GM23338 (cell line): ENCODE measurements around the gene DFFB. TPM values are rescaled to one million over a fixed set of nuclear protein-coding genes. Genes with fewer than 3 reads are reported as not detected.

Experiments
- ATAC-seq: fragments of 200-7000 bp; cut with Tn5 transposase; 3 replicates; pipeline ENCODE4 v1.9.1; 2020
- DNase-seq: peaks from one replicate; pipeline ENCODE4 v3.0.0-alpha.2; 2015; ENCODE audit warnings: low spot score
- H2AFZ ChIP-seq: fragments of 200-600 bp; sonication (generic); 2 replicates; pipeline ENCODE4 v1.8.0; 2016; ENCODE audit warnings: antibody characterized with exemption, mild to moderate bottlenecking, moderate library complexity
- H3F3A ChIP-seq: fragments of 200-600 bp; sonication (generic); replicated peaks from 2 replicates; pipeline ENCODE4 v1.8.0; 2017; ENCODE audit warnings: antibody characterized with exemption, mixed run types, low read depth
- H3K27ac ChIP-seq: fragments of 200-600 bp; sonication (generic); 2 replicates; pipeline ENCODE4 v1.6.1; 2016; ENCODE audit warnings: low read depth
- H3K27me3 ChIP-seq: fragments of 200-600 bp; sonication (generic); 2 replicates; pipeline ENCODE4 v1.8.0; 2016; ENCODE audit warnings: mild to moderate bottlenecking, mixed run types, moderate library complexity; ENCODE audit not compliant: insufficient read depth
- H3K36me3 ChIP-seq: fragments of 200-600 bp; sonication (generic); 2 replicates; pipeline ENCODE4 v1.8.0; 2016; ENCODE audit warnings: mild to moderate bottlenecking; ENCODE audit not compliant: insufficient read depth
- H3K4me1 ChIP-seq: fragments of 200-600 bp; sonication (generic); 2 replicates; pipeline ENCODE4 v1.8.0; 2016; ENCODE audit warnings: mild to moderate bottlenecking, moderate library complexity; ENCODE audit not compliant: insufficient read depth
- H3K4me2 ChIP-seq: fragments of 200-600 bp; sonication (generic); 2 replicates; pipeline ENCODE4 v1.7.1; 2017; ENCODE audit warnings: mixed run types
- H3K4me3 ChIP-seq: fragments of 200-600 bp; sonication (generic); 2 replicates; pipeline ENCODE4 v1.6.1; 2016; ENCODE audit warnings: mixed run types
- H3K79me2 ChIP-seq: fragments of 200-600 bp; sonication (generic); replicated peaks from 2 replicates; pipeline ENCODE4 v1.8.0; 2017; ENCODE audit warnings: mild to moderate bottlenecking; ENCODE audit not compliant: insufficient read depth
- H3K9me2 ChIP-seq: fragments of 200-600 bp; sonication (generic); 2 replicates; pipeline ENCODE4 v1.8.0; 2017; ENCODE audit not compliant: insufficient read depth
- H4K20me1 ChIP-seq: fragments of 200-600 bp; sonication (generic); replicated peaks from 2 replicates; pipeline ENCODE4 v1.8.0; 2017; ENCODE audit warnings: mild to moderate bottlenecking; ENCODE audit not compliant: insufficient read depth
- H3K27ac Mint-ChIP-seq: 2 replicates; pipeline ENCODE4 v1.8.0; 2020; ENCODE audit warnings: inconsistent platforms, mild to moderate bottlenecking, moderate library complexity, mixed read lengths
- H3K27me3 Mint-ChIP-seq: 3 replicates; pipeline ENCODE4 v1.8.0; 2022; ENCODE audit warnings: low read depth, mild to moderate bottlenecking, moderate library complexity, mixed read lengths, inconsistent platforms; ENCODE audit not compliant: insufficient read depth, poor library complexity
- H3K36me3 Mint-ChIP-seq: 3 replicates; pipeline ENCODE4 v1.8.0; 2021; ENCODE audit warnings: low read depth, mild to moderate bottlenecking, inconsistent platforms, moderate library complexity, mixed read lengths
- H3K4me1 Mint-ChIP-seq: 3 replicates; pipeline ENCODE4 v1.8.0; 2020; ENCODE audit warnings: mild to moderate bottlenecking, inconsistent platforms, mixed read lengths
- H3K4me3 Mint-ChIP-seq: 3 replicates; pipeline ENCODE4 v1.8.0; 2021; ENCODE audit warnings: moderate library complexity, mild to moderate bottlenecking, inconsistent platforms, mixed read lengths
- H3K9me3 Mint-ChIP-seq: 3 replicates; pipeline ENCODE4 v1.8.0; 2020; ENCODE audit warnings: moderate library complexity, mild to moderate bottlenecking, inconsistent platforms, mixed read lengths
- CTCF ChIP-seq, 2 experiments: fragments of 200-600 bp in 1 of 2; sonication (generic) in 1 of 2; conservative IDR thresholded peaks; 2 replicates each; pipeline versions ENCODE4 v1.5.1 to v1.6.1; 2016 to 2017; ENCODE audit warnings: antibody characterized with exemption in 2 of 2, low read depth in 2 of 2, mild to moderate bottlenecking in 2 of 2, moderate library complexity in 1 of 2
- ETS1 ChIP-seq: IDR thresholded peaks from 2 replicates; pipeline ENCODE4 v1.6.1; 2016; ENCODE audit warnings: antibody characterized with exemption
- EZH2 ChIP-seq: fragments of 200-600 bp; sonication (generic); IDR thresholded peaks from one replicate; pipeline ENCODE4 v1.8.0; 2017; ENCODE audit warnings: antibody characterized with exemption, mild to moderate bottlenecking, low read depth; ENCODE audit not compliant: unreplicated experiment
- EZH2phosphoT487 ChIP-seq: fragments of 200-600 bp; sonication (generic); IDR thresholded peaks from one replicate; pipeline ENCODE4 v1.8.1; 2018; ENCODE audit warnings: antibody characterized with exemption; ENCODE audit not compliant: unreplicated experiment
- NANOG ChIP-seq: IDR thresholded peaks from 2 replicates; pipeline ENCODE4 v1.6.1; 2016; ENCODE audit warnings: antibody characterized with exemption, borderline replicate concordance
- POLR2AphosphoS5 ChIP-seq: IDR thresholded peaks from 2 replicates; pipeline ENCODE4 v1.6.1; 2016; ENCODE audit warnings: antibody characterized with exemption, low read depth
- REST ChIP-seq: IDR thresholded peaks from one replicate; pipeline ENCODE4 v1.6.1; 2018; ENCODE audit warnings: antibody characterized with exemption; ENCODE audit not compliant: unreplicated experiment
- STAT1 ChIP-seq: IDR thresholded peaks from one replicate; pipeline ENCODE4 v1.6.1; 2016; ENCODE audit warnings: antibody characterized with exemption; ENCODE audit not compliant: unreplicated experiment
- ZNF114 ChIP-seq: fragments of 250-450 bp; sonication (Bioruptor Pico); IDR thresholded peaks from 2 replicates; pipeline ENCODE4 v1.5.0; 2020; ENCODE audit warnings: mild to moderate bottlenecking, moderate library complexity
- ZNF331 ChIP-seq: fragments of 250-450 bp; sonication (Bioruptor Pico); IDR thresholded peaks from 2 replicates; pipeline ENCODE4 v1.5.0; 2020; ENCODE audit warnings: low read depth, mild to moderate bottlenecking, moderate library complexity
- polyA plus RNA-seq: library from polyadenylated mRNA; unstranded; fragments of >200 nt; fragmentation: Nextera tagmentation; extraction: Ambion mirVana; gene quantifications from 2 replicates; pipeline ENCODE4 v1.2.1, GENCODE V29; 2016
- total RNA-seq: library from RNA; depleted of rRNA; stranded (reverse); fragments of >200 nt; shearing (Covaris generic); gene quantifications from 2 replicates; pipeline ENCODE4 v1.2.3, GENCODE V29; 2014

The DFFB gene
- total and polyA plus RNA-seq, 2 experiments from 2014 or later, result 6.5 to 18.1 TPM

- DNase-seq (no peak), ATAC-seq (no peak)
- Histone ChIP-seq H3K36me3 (0 out of 2 replicates have a peak, but pooled peaks cover 4% of the 10 kb centered on the region), H3K27me3 (no peaks in the 10 kb centered on the region), H3F3A (no peaks in the 10 kb centered on the region), H3K4me3 (no peak overlapping the region), H2AFZ (no peak overlapping the region), H3K4me1 (no peaks in the 10 kb centered on the region), H4K20me1 (no peaks in the 10 kb centered on the region; the same call in 1 of the 2 replicates), H3K27ac (no peak overlapping the region), H3K4me2 (no peak overlapping the region), H3K9me2 (no peaks in the 10 kb centered on the region), H3K79me2 (no peaks in the 10 kb centered on the region)
- Mint-ChIP-seq H3K9me3 (no peaks in the 10 kb centered on the region), H3K27ac (no peak overlapping the region), H3K27me3 (peaks cover 2% of the 10 kb centered on the region), H3K4me1 (no peaks in the 10 kb centered on the region), H3K36me3 (peaks cover 16% of the 10 kb centered on the region; the same call in 2 of the 3 replicates), H3K4me3 (no peak overlapping the region)
- TF ChIP-seq EZH2phosphoT487 (no peak), ZNF331 (CRISPR knock-in tag) (no peak), STAT1 (no peak), REST (no peak), ZNF114 (CRISPR knock-in tag) (no peak), CTCF (conservative IDR thresholded peaks at IDR 0.05; ENCODE audit: low read depth in 2 of 2) (no peak), NANOG (no peak), EZH2 (no peak), POLR2AphosphoS5 (no peak), ETS1 (no peak)
These were observed 10.2 kb upstream of the DFFB start for GRCh38 chr1:3847081-3847480.
